GM12873 (cell line): ENCODE data around the gene ANKRA2.

Experiments
- TF ChIP-seq, protein P1 (sequence below): IDR thresholded peaks from 2 replicates; pipeline ENCODE4 v1.5.1; 2012; ENCODE audit warnings: low read depth, mild to moderate bottlenecking, moderate library complexity, low read length, control low read depth; ENCODE audit not compliant: insufficient read depth; ENCODE audit errors: missing control alignments

Gene ANKRA2

DNA sequence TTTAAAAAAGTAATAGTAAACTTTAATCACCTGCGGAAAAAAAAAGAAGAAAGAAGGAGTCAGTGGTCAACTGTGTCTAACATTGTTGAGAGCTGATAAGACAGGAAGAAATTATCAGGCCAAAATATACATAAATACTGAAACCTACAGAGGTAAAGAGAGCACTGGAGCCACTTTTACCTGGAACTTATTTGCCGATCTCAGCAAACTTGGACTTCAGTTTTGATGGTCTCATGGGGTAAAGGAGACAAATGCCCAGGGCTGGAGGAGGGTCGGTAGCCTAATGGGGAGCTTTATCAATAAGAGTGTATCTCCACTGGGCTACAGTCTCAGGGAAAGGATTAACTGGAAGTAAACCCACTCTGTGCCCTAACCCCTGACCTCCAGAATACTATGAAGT, 33.9 kb upstream of the ANKRA2 start:
- TF ChIP-seq, protein P1, sequence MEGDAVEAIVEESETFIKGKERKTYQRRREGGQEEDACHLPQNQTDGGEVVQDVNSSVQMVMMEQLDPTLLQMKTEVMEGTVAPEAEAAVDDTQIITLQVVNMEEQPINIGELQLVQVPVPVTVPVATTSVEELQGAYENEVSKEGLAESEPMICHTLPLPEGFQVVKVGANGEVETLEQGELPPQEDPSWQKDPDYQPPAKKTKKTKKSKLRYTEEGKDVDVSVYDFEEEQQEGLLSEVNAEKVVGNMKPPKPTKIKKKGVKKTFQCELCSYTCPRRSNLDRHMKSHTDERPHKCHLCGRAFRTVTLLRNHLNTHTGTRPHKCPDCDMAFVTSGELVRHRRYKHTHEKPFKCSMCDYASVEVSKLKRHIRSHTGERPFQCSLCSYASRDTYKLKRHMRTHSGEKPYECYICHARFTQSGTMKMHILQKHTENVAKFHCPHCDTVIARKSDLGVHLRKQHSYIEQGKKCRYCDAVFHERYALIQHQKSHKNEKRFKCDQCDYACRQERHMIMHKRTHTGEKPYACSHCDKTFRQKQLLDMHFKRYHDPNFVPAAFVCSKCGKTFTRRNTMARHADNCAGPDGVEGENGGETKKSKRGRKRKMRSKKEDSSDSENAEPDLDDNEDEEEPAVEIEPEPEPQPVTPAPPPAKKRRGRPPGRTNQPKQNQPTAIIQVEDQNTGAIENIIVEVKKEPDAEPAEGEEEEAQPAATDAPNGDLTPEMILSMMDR, result no peak

DNA sequence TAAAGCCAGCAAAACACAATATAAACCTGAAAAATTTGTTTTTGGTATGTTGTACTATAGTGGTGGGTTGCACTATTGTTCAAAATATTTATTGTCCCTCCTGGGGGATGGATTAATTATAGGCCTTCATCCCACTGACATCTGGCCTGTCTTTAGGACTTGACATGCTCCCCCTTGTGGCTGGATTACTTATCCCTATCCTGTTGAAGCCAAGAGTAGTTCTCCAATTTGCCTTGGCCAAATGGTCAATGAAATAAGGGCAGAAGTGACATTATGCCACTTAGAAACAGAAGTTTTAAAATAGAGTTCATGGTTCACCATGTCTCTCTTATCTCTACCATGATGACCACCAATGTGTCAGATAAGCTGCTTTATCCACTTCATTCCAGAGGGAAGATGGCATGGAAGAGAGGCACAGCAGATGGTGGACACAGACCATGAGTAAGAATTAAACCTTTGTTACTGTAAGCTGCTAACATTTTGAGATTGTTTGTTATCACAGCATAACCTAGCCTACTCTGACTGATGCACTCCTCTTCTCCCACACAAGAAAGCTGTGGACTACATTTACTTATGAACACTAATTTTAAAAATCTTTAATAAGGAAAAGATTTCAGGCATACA, 31.4 kb upstream of the ANKRA2 start:
- TF ChIP-seq, protein P1, result peak; percentile 69

DNA sequence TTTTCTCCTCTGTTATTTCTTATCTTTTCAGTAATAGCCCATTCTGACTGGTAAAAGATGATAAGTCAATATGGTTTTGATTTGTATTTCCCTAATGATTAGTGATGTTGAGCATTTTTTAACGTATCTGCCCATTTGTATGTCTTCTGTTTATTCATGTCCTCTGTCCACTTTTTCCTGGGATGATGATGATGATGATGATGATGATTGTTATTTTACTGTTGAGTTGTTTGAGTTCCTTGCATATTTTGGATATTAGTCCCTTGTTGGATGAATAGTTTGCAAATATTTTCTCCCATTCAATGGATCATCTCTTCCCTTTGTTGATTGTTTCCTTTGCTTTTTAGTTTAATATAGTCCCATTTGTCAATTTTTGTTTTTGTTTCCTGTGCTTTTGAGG, 27.1 kb upstream of the ANKRA2 start:
- TF ChIP-seq, protein P1, result no peak

DNA sequence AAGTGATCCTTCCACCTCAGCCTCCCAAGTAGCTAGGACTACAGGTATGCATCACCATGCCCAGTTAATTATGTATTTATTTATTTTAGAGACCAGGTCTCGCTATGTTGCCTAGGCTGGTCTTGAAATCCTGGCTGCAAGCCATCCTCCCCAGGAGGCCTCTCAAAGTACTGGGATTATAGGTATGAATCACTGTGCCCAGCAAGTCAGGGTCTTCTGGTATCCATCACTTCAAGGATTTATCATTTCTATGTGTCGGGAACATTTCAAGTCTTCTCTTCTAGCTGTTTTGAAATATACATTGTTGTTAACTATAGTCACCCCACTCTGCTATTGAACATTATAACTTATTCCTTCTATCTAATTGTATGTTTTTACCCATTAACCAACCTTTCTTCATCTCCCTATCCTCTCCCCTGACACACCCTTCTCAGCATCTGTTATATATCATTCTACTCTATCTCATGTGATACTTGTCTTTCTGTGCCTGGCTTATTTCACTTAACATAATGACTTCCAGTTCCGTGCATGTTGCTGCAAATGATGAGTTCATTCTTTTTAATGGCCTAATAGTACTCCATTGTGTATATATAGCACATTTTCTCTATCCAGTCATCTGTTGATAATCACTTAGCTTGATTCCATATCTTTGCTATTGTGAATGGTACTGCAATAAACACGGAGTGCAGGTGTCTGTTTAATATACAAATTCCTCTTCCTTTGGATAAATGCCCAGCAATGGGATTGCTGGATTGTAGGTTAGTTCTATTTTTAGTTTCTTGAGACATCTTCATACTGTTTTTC, 26.5 kb upstream of the ANKRA2 start:
- TF ChIP-seq, protein P1, result no peak

DNA sequence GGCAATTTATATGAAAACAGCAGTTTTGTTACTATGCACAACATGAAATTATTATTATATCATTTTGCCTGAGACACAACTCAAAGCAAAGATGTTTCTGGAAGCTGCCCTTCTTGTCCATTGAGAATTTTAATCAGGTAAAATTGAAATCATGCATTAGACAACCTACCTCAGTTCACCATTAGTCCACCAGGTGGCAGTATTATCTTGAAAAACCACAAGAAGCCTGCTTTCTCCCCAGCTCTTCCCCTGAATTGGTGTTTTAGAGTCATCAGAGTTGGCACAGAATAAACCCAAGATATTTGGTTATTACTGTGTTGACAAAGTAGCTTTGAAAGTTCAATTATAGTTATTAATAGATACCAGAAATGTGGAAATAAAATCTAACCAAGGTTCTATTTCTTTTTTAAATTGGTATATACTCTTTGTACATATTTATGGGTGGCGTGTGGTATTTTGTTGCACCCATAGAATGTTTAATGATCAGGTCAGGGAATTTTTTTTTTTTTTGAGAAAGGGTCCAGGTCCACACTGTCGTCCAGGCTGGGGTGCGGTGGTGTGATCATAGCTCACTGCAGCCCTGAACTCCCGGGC, 25.8 kb upstream of the ANKRA2 start:
- TF ChIP-seq, protein P1, result peak; percentile 61

DNA sequence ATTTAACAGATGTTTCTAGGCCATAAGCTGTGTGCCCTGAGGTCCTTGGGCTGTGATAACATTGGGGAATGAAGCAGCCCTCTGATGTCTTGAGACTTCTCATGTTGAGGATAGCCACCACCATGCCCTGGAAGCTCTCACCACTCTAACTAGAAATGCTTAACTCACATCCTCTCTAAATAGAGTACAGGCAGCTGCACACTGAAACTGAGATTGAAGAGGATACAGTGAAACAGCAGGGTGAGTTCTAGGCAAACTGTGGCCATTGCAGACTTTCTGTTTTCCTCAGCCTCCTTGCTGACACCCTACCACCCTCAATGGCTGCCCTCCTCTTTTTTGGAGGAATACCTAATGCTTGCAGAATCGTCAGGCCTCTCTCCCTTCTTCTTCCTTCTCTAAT, 22.5 kb upstream of the ANKRA2 start:
- TF ChIP-seq, protein P1, result no peak
